Esophagus muscularis mucosa (tissue), 4 donors: ENCODE measurements around the gene ELFN2. TPM values are rescaled to one million over a fixed set of nuclear protein-coding genes. Genes with fewer than 3 reads are reported as not detected.

ENCODE experiments used
- DNase-seq: peaks from one replicate; pipeline ENCODE4 v3.0.0-alpha.2; 2017; ENCODE audit errors: extremely low spot score
- H3K27ac ChIP-seq, 4 donors: fragments of 200-600 bp; sonication (generic); replicated peaks in 1 of 4; 1 replicate in 3 of 4; 2 replicates in 1 of 4; pipeline ENCODE4 v1.5.1; 2016 to 2019; ENCODE audit warnings: mild to moderate bottlenecking in 1 of 4
- H3K27me3 ChIP-seq, 4 donors: fragments of 200-600 bp; sonication (generic); one replicate each; pipeline versions ENCODE4 v1.5.1 to v1.6.0; 2016 to 2019
- H3K36me3 ChIP-seq, 4 donors: fragments of 200-600 bp; sonication (generic); one replicate each; pipeline ENCODE4 v1.5.1; 2016 to 2019
- H3K4me1 ChIP-seq, 4 donors: fragments of 200-600 bp; sonication (generic); one replicate each; pipeline ENCODE4 v1.5.1; 2016 to 2019
- H3K4me3 ChIP-seq, 4 donors: fragments of 200-600 bp; sonication (generic); 1 replicate in 2 of 4; 2 replicates in 2 of 4; pipeline ENCODE4 v1.5.1; 2016 to 2019; ENCODE audit warnings: mild to moderate bottlenecking in 4 of 4, moderate library complexity in 1 of 4
- H3K9me3 ChIP-seq, 4 donors: fragments of 200-600 bp; sonication (generic); 1 replicate in 3 of 4; 2 replicates in 1 of 4; pipeline ENCODE4 v1.5.1; 2016 to 2019
- CTCF ChIP-seq, 3 experiments: fragments of 200-600 bp in 2 of 3; fragments of 450-650 bp in 1 of 3; sonication (generic) in 2 of 3; IDR thresholded peaks; one replicate each; pipeline ENCODE4 v1.5.1; 2017 to 2019; ENCODE audit warnings: antibody characterized with exemption in 3 of 3, mild to moderate bottlenecking in 2 of 3, moderate library complexity in 1 of 3
- EP300 ChIP-seq: sonication (generic); formaldehyde crosslinking; IDR thresholded peaks from one replicate; pipeline ENCODE4 v1.6.1; 2017; ENCODE audit warnings: antibody characterized with exemption
- POLR2A ChIP-seq: fragments of 450-650 bp; IDR thresholded peaks from one replicate; pipeline ENCODE4 v1.6.1; 2017; ENCODE audit warnings: antibody characterized with exemption, moderate library complexity, mild to moderate bottlenecking, low read depth
- POLR2AphosphoS5 ChIP-seq, 2 donors: sonication (generic); formaldehyde crosslinking; IDR thresholded peaks; one replicate each; pipeline ENCODE4 v1.6.1; 2017; ENCODE audit warnings: antibody characterized with exemption in 2 of 2
- WGBS: methylation state at CpG from one replicate; pipeline ENCODE4 v1.1.5; 2018; 5-methylcytosine and 5-hydroxymethylcytosine counted together
- intact Hi-C: fragments of 100-400 bp; cut with DNase I; formaldehyde crosslinking; loops from one replicate; pipeline ENCODE4 v1.15.1; 2023
- total RNA-seq, 4 donors: library from RNA; depleted of rRNA; stranded (reverse); fragments of >200 nt; gene quantifications; one replicate each; pipeline versions ENCODE4 v1.1.0 to v1.2.1, GENCODE V29; 2016

Gene ELFN2
- total RNA-seq, 4 donors from 2014 or later = 0.17 TPM; not detected in 2

GRCh38 chr22:37433786-37434185 lies 6.5 kb upstream of the ELFN2 start:
- DNase-seq = no peak
- intact Hi-C loops = no loop called here
- WGBS = 27% methylated on average over 3 of the region's 11 CpGs
- TF ChIP-seq EP300 (no peak), POLR2A (no peak), POLR2AphosphoS5 (IDR thresholded peaks at IDR 0.05) (no peak)
- Histone ChIP-seq H3K9me3 (peaks cover 0 to 7% (median 3%) of the 10 kb centered on the region in 4 donors), H3K27me3 (peaks cover 0 to 96% (median 16%) of the 10 kb centered on the region in 4 donors), H3K27ac (no peak overlapping the region), H3K4me3 (no peak overlapping the region), H3K36me3 (no peaks in the 10 kb centered on the region), H3K4me1 (peaks cover 0 to 7% (median 0%) of the 10 kb centered on the region in 4 donors)

GRCh38 chr22:37432708-37433054 lies 5.4 kb upstream of the ELFN2 start:
- Histone ChIP-seq H3K4me1 (peaks cover 3 to 14% (median 7%) of the 10 kb centered on the region in 4 donors), H3K36me3 (no peaks in the 10 kb centered on the region), H3K9me3 (peaks cover 0 to 7% (median 3%) of the 10 kb centered on the region in 4 donors), H3K27ac (no peak overlapping the region), H3K4me3 (no peak overlapping the region), H3K27me3 (peaks cover 0 to 97% (median 25%) of the 10 kb centered on the region in 4 donors)
- WGBS = 89% methylated on average over 3 of the region's 3 CpGs
- no peak for DNase-seq
- intact Hi-C loops = no loop called here
- TF ChIP-seq POLR2A (no peak), EP300 (no peak), POLR2AphosphoS5 (IDR thresholded peaks at IDR 0.05) (no peak), CTCF (IDR thresholded peaks at IDR 0.05) (no peak)

GRCh38 chr22:37431801-37432707 lies 4.8 kb upstream of the ELFN2 start:
- intact Hi-C loops = no loop called here
- TF ChIP-seq CTCF (IDR thresholded peaks at IDR 0.05) = no peak
- no peak for TF ChIP-seq POLR2AphosphoS5 (IDR thresholded peaks at IDR 0.05)
- no peak for TF ChIP-seq POLR2A
- no peak for TF ChIP-seq EP300
- Histone ChIP-seq H3K9me3 (peaks cover 0 to 7% (median 3%) of the 10 kb centered on the region in 4 donors), H3K4me1 (peaks cover 4 to 20% (median 13%) of the 10 kb centered on the region in 4 donors), H3K27me3 (peaks cover 0 to 97% (median 31%) of the 10 kb centered on the region in 4 donors), H3K36me3 (no peaks in the 10 kb centered on the region), H3K27ac (no peak overlapping the region), H3K4me3 (no peak overlapping the region)
- 69% methylated on average over 14 of the region's 14 CpGs for WGBS
- no peak for DNase-seq

GRCh38 chr22:37431366-37431765 lies 4.1 kb upstream of the ELFN2 start:
- H3K27me3 ChIP-seq = peaks cover 0 to 100% (median 37%) of the 10 kb centered on the region in 4 donors
- peaks cover 0 to 7% (median 3%) of the 10 kb centered on the region in 4 donors for H3K9me3 ChIP-seq
- H3K4me3 ChIP-seq = no peak overlapping the region
- no peak for DNase-seq
- WGBS = 85% methylated on average over 8 of the region's 9 CpGs
- TF ChIP-seq CTCF (IDR thresholded peaks at IDR 0.05) (no peak), POLR2A (no peak)
- H3K36me3 ChIP-seq = no peaks in the 10 kb centered on the region
- H3K27ac ChIP-seq = no peak overlapping the region
- peaks cover 9 to 27% (median 20%) of the 10 kb centered on the region in 4 donors for H3K4me1 ChIP-seq
- intact Hi-C loops = no loop called here

- TF ChIP-seq POLR2AphosphoS5 (IDR thresholded peaks at IDR 0.05) (no peak), EP300 (no peak), POLR2A (no peak), CTCF (IDR thresholded peaks at IDR 0.05) (no peak)
- Histone ChIP-seq H3K4me1 (peaks cover 9 to 31% (median 21%) of the 10 kb centered on the region in 4 donors), H3K9me3 (peaks cover 0 to 7% (median 3%) of the 10 kb centered on the region in 4 donors), H3K27me3 (peaks cover 0 to 100% (median 39%) of the 10 kb centered on the region in 4 donors), H3K36me3 (no peaks in the 10 kb centered on the region), H3K27ac (no peak overlapping the region), H3K4me3 (no peak overlapping the region)
- intact Hi-C loops = no loop called here
- no peak for DNase-seq
- 75% methylated on average over 6 of the region's 6 CpGs for WGBS
These were observed 3.7 kb upstream of the ELFN2 start for GRCh38 chr22:37430941-37431340.
